SK-N-MC (cell line): Measurements from ENCODE around the gene ADCK1.

ENCODE experiments used
- EZH2 ChIP-seq: fragments of 200-600 bp; sonication (generic); IDR thresholded peaks from one replicate; pipeline ENCODE4 v1.6.1; 2017; ENCODE audit warnings: antibody characterized with exemption
- FOXP2 ChIP-seq: optimal IDR thresholded peaks from 2 replicates; pipeline ENCODE3; 2011; ENCODE audit warnings: mild to moderate bottlenecking, moderate library complexity; ENCODE audit not compliant: insufficient read depth; ENCODE audit errors: extremely low read length, control extremely low read depth
- POLR2AphosphoS5 ChIP-seq: IDR thresholded peaks from 2 replicates; pipeline ENCODE4 v1.6.1; 2012; ENCODE audit warnings: mild to moderate bottlenecking, low read depth, low read length, borderline replicate concordance

- TF ChIP-seq EZH2 (no peak), FOXP2 (no peak), POLR2AphosphoS5 (no peak)
Observed at GRCh38 chr14:77923131-77923936, 123.4 kb downstream of the ADCK1 start.
